ENCODE results near the gene C4B.
"Not testable (repeated sequence)": the region's sequence is repeated elsewhere in the genome, so short reads cannot be mapped to it uniquely, and the experiment has no call there.

C4B gene

GRCh38 chr6:32050562-32050961 lies 36.0 kb downstream of the C4B start:
- no peak for DNase-seq (ENCODE audit: low read depth in 2 of 2)

GRCh38 chr6:32052626-32053025 lies 38.0 kb downstream of the C4B start:
- not testable (repeated sequence) for DNase-seq (ENCODE audit: low read depth in 2 of 2)

- DNase-seq (ENCODE audit: low read depth in 2 of 2): not testable (repeated sequence)
These were observed 38.7 kb downstream of the C4B start for GRCh38 chr6:32053314-32053713.

- DNase-seq (ENCODE audit: low read depth in 2 of 2): not testable (repeated sequence)
These were observed 41.2 kb downstream of the C4B start for GRCh38 chr6:32055756-32056155.

- no peak for DNase-seq (ENCODE audit: low read depth in 2 of 2)
These were observed 41.7 kb downstream of the C4B start for GRCh38 chr6:32056254-32056653.

GRCh38 chr6:32057966-32058365 lies 43.4 kb downstream of the C4B start:
- DNase-seq (ENCODE audit: low read depth in 2 of 2): no peak

GRCh38 chr6:32058511-32058963 lies 43.9 kb downstream of the C4B start:
- no peak for DNase-seq (ENCODE audit: low read depth in 2 of 2)

- no peak for DNase-seq (ENCODE audit: low read depth in 2 of 2)
These were observed 46.5 kb downstream of the C4B start for GRCh38 chr6:32060966-32061655.

- DNase-seq (ENCODE audit: low read depth in 2 of 2): no peak
These were observed 50.1 kb downstream of the C4B start for GRCh38 chr6:32064706-32065105.

GRCh38 chr6:32067521-32067920 lies 52.9 kb downstream of the C4B start:
- DNase-seq (ENCODE audit: low read depth in 2 of 2): not testable (repeated sequence)

- DNase-seq (ENCODE audit: low read depth in 2 of 2): not testable (repeated sequence)
These were observed 53.7 kb downstream of the C4B start for GRCh38 chr6:32068315-32068714.

- no peak for DNase-seq (ENCODE audit: low read depth in 2 of 2)
These were observed 54.3 kb downstream of the C4B start for GRCh38 chr6:32068867-32069266.

GRCh38 chr6:32069460-32069859 lies 54.9 kb downstream of the C4B start:
- no peak for DNase-seq (ENCODE audit: low read depth in 2 of 2)

GRCh38 chr6:32069878-32070515 lies 55.4 kb downstream of the C4B start:
- no peak for DNase-seq (ENCODE audit: low read depth in 2 of 2)

- no peak for DNase-seq (ENCODE audit: low read depth in 2 of 2)
These were observed 56.4 kb downstream of the C4B start for GRCh38 chr6:32070814-32071543.

GRCh38 chr6:32073101-32073500 lies 58.5 kb downstream of the C4B start:
- no peak for DNase-seq (ENCODE audit: low read depth in 2 of 2)

- DNase-seq (ENCODE audit: low read depth in 2 of 2): no peak
These were observed 59.0 kb downstream of the C4B start for GRCh38 chr6:32073613-32074012.

- DNase-seq (ENCODE audit: low read depth in 2 of 2): no peak
These were observed 60.5 kb downstream of the C4B start for GRCh38 chr6:32074996-32075532.

- DNase-seq (ENCODE audit: low read depth in 2 of 2): no peak
These were observed 61.2 kb downstream of the C4B start for GRCh38 chr6:32075781-32076180.

GRCh38 chr6:32076321-32076809 lies 61.8 kb downstream of the C4B start:
- DNase-seq (ENCODE audit: low read depth in 2 of 2): no peak

- no peak for DNase-seq (ENCODE audit: low read depth in 2 of 2)
These were observed 65.1 kb downstream of the C4B start for GRCh38 chr6:32079566-32080290.

Measured in stimulated activated CD8-positive, alpha-beta memory T cell treated with anti-CD3 and anti-CD28 coated beads, Interleukin-15, amount 100 ng/mL, for 48 hours (primary cell).